Measurements from ENCODE around the gene ANKRD16.
"Not testable (repeated sequence)": the region's sequence is repeated elsewhere in the genome, so short reads cannot be mapped to it uniquely, and the experiment has no call there.

ANKRD16 gene

DNA sequence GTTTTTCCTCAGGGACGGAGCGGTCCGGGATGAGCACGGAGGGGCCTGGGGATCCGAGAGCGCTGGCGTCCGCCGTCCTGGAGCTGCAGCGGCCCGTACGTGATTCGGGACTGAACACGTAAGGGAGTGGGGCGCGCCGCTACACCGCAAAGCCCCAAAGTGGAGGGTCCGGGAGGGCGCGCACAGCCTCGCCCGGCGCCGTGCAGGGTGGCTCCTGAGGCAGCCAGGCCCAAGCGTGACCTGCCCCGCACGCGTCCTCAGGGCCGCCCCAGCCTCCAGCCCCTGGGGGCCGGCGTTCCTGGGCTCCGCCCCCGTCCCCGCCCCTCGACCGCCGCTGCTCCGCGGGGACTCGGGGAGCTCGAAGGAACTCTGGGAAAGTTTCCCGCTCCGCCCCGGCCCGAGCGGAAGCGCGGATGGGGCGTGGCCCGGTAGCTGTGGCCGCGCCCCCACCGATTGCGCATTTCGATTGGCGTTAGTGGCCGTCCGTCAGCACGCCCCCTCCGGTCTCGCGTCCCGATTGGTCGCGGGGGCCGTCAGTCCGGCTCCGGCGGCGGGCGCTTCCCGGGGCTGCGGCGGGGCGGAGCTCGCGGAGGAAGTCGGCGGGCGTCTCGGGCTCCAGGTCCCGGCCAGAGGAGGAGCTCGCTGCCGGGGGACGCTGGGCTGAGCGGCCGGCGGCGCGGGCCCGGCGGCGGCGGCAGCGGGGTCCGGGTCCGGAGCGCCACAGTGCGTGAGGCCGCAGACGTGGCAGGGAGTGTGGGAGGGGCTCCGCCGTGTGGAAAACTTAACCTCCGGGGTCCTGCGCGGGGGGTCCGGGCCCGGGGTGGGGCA, at the start of gene ANKRD16, which contains the start of gene FBH1:
TSS of gene ANKRD16 (minus strand) at position 270 of the 828 bp plus-strand sequence. CDS start 539 bp downstream, outside the sequence.
TSS of gene FBH1 (plus strand) at position 620 of the 828 bp plus-strand sequence. CDS start at position 723, 103 bp downstream.
- DNase-seq (ENCODE audit: low spot score): peak; percentile 98

DNA sequence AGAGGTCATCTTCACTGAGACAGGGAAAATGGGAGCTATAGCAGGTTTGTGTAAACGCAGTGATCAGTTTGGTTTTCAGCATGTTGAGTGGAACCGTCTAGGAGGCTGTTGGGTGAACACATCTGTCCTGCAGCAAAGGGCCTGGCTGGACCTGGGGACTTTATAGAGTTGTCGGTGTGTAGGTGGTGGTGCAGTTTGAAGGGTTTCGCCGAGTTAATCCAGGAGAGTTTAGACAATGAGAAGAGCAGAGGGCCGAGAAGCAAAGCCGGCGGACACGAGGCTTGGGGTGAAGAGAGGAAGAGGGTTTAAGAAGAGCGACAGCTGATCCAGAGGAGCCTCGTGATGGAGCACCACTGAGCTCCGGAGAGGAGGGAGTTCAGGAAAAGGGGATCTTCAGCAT, 48.6 kb upstream of the ANKRD16 start:
- DNase-seq (ENCODE audit: low spot score): no peak

DNA sequence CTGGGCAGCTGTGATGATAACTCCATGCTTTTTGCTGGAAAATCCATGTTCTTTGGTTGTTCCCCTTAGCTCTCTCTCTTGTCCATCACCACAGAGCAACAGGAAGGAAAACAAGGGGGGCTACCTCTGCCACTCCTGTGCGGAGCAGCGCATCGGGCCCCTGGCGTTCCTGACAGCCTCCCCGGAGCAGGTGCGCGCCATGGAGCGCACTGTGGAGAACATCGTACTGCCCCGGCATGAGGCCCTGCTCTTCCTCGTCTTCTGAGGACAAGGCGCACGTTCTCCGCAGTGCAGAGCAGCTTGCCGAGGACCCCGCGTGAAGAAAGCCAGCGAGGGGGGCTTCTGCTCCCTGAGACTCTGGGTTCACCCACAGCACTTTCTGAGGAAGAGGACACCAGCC, 47.3 kb upstream of the ANKRD16 start:
- DNase-seq (ENCODE audit: low spot score): no peak

DNA sequence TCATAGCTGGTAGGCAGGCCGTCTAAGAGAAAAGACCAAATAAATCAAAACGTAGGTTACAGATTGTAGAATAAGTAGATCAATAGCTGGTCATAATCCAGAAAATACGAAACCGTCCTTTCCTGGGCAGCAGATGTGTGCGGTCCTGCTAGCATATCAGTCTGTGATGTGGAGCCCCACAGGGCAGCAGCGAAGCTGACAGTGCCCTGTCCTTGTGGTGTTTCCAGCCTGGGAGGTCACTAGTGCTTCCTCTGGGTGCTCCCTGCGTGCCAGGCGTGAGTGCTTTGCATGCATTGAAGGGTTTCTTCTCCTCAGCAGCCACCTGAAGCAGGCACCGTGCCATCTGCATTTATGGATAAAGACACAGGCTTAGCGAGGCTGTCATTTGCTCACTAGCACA, 45.9 kb upstream of the ANKRD16 start:
- DNase-seq (ENCODE audit: low spot score): no peak

DNA sequence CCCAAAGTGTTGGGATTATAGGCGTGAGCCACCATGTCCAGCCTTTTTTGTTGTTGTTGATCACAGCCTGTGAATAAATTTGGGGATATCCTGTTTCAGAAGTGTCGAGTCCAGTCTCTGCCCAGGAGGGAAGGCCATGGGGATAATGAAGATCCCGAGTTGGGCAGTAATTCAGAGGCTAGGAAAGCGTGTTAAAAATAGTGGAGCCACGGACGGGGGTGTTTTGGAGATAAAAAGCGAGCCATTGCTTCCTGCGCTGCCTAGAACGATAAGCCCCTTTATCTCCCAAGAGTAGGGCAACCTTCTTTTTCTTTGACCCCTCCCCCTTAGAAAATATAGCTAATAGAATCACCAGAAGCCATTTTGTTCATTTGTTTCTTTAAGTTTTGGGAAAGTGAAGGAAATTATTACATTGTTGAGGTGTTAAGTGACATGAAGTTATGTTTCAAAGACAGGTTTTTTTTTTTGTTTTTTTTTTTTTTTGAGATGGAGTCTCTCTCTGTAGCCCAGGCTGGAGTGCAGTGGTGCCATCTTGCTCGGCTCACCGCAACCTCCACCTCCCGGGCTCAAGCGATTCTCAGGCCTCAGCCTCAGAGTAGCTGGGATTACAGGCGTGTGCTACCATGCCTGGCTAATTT, 44.3 kb upstream of the ANKRD16 start:
- no peak for DNase-seq (ENCODE audit: low spot score)

DNA sequence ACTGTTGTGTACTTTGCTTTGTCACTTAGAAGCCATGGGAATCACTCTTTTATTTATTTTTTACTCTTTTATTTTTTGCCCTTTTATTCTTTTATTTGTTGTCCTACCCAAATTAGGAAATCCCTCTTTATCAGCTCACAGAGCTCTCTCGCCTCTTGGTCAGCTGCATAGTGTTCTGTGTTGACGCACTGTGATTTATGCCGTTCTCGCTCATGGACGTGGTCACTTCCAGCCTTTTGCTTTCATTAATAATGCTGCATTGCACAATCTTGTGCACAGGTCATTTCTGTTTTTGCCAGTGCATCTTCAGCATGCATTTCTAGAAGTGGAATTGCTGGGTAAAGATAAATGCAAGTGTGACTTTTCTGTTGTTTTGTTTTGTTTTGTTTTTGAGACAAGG, 42.7 kb upstream of the ANKRD16 start:
- no peak for DNase-seq (ENCODE audit: low spot score)

DNA sequence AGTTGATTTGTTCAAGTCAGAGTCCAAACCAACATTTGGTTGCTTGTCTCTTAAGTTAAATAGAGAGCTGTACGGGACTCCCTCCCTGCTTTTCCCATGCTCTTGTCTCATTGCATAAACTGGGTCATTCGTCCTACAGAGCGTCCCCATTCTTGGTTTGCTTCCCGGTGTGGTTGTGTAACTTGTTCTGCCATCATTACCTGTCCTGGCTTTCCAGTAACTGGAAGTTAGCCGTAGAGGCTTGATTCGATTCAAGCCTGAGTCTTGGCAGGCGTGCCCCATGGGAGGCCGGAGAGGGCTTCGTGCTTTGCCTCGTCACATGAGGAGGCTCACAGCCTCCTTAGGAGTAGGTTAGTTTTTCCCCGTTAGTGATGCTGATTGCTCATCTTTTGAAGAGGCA, 40.6 kb upstream of the ANKRD16 start:
- DNase-seq (ENCODE audit: low spot score): no peak

DNA sequence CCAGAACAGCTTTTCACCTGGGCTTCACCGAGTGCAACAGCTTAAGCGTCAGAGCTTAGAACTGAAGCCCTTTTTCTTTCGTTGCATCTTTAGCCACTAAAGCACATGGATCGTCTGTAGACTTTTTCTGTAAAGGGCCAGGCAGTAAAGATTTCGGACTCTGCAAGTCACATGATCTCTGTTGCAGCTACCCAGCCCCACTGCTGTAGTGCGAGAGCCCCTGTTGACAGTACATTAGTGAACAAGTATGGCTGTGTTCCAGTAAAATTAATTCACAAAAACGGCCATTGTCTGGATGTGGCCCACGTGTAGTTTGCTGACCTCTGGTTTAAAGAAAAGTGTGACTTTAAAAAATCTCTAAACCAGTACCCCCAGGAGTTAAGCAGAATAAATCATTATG, 39.7 kb upstream of the ANKRD16 start:
- no peak for DNase-seq (ENCODE audit: low spot score)

DNA sequence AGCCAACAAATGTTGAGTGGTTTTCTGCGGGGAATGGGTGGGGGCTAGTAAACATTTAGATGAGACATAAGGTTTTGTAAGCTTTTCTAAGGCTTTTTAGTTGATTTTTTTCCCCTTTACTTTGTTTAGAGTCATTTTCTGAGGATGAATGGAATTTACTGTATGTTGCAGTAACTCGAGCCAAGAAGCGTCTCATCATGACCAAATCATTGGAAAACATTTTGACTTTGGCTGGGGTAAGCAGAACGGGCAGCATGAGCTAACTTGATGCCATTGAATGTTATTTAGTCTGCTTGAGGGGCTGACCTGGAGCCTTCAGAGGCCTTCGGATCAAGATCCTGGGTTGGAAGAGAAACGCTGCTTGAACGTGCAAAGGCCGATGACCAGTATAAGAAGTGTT, 37.6 kb upstream of the ANKRD16 start:
- no peak for DNase-seq (ENCODE audit: low spot score)

DNA sequence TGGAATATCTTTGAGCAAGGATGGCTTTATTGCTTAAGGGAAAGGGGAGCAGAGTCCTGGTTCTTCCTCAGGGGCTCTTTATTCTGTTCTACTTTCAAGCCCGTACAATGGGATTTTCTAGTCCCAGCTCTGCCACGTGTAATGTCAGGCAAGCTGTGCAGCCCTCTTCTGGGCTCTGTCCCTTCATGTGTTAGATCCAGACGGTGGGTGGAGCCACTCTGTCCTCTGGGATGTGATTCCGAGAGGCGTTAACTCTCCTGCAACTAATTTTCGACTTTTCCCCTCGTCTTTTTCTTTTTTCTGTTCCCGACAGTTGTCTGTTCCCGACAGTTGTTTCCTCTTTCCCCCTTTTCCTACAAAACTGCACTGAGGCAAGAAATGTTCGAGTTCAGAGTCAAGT, 35.2 kb upstream of the ANKRD16 start:
- no peak for DNase-seq (ENCODE audit: low spot score)

DNA sequence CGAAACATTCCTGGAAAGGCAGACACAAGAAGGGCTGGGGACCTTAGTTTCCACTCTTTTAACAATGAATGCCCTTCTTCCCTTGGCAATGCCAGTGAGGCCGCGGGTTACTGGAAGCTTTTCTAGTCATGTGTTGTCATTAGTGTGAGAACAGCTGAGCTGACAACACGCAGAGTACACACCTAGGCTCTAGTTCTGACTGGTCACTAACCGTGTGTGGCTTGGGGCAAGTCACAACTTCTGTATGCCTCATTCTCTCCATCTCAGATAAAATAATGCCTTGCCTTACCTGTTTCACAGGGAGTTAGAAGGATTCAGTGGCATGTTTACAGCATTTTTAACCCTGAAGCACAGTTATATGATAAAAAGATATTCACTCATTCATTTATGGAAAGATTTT, 32.1 kb upstream of the ANKRD16 start:
- no peak for DNase-seq (ENCODE audit: low spot score)

DNA sequence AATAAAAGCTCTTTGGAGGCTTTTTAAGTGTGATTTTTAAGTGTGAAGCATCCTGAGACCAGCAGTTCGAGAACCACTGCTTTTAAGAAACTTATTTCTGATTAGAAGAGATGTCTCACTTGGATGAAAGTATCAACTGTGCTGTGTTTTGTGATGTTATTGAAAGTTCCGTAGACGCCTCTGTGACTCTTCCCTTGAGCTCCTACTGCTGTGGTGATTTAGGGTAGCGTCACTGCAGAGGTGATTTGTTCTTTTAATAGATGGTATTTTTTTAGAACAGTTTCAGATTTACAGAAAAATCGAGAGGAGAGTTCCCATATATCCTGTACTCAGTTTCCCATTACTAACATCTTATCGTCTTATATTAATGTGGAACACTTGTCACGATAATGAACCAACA, 29.9 kb upstream of the ANKRD16 start:
- no peak for DNase-seq (ENCODE audit: low spot score)

DNA sequence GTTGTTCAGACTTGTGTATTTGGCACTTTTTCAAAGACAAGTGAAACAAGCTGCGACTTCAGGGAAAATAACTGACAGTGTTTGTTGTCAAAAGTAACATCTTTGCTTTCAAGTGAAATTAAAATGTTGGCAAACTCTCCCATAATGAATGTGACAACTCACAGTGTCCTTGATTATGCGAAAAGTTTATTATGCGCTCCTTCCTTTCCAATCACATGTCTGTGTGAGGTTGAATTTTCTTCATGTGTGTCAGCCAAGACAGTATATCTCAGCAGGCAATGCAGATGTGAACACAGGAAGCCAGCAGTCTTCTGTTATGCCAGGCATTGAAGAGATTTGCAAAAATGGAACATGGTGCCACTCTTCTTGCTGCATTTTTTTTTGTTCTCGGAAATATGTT, 29.1 kb upstream of the ANKRD16 start:
- no peak for DNase-seq (ENCODE audit: low spot score)

DNA sequence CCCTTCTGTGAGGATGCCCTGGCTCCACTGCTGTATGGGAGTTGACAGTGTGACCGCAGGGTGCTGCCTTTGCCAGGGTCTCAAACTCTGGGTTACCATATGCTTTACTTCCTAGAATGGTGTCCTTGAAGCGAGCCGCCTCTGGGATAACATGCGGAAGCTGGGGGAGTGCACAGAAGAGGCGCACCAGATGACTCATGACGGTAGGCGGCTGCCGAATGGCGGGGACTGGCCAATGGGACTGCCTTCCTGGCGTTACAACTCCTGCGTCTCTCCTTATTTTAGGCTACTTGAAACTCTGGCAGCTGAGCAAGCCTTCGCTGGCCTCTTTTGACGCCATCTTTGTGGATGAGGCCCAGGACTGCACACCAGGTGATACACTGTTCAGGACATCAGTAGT, 27.6 kb upstream of the ANKRD16 start:
- no peak for DNase-seq (ENCODE audit: low spot score)

DNA sequence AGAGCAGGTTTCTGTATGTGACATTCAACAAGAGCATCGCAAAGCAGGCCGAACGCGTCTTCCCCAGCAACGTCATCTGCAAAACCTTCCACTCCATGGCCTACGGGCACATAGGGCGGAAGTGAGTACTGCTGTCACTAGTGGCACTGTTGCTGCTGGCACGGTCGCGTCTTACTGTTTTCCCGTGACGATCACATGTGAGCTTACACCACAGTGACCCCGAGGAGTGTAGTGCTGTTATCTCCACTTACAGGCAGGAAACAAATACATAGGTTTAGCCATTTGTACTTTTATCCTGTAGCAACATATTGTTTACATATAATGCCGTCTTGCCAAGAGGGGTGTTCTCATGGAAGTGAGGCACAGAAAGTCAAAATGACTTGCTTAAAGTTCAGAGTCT, 25.8 kb upstream of the ANKRD16 start:
- DNase-seq (ENCODE audit: low spot score): no peak

DNA sequence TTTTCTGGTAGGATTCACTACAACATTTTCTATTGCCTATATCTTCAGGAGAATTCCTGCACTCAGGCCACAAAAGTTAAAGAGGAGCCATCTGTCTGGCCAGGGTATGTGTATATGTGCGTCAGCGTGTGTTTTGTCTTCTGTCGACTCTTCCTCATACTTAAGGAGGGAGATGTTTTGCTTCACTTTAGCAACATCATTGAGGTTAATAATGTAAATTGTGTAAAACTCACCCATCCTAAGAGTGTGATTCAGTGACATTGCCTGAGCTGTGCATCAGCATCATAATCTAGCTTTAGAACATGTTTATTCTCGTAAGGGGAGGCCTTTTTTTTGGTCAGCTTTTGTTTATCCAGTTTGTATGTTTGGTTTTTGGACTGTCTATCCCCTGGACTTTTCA, 24.0 kb upstream of the ANKRD16 start:
- DNase-seq (ENCODE audit: low spot score): no peak

DNA sequence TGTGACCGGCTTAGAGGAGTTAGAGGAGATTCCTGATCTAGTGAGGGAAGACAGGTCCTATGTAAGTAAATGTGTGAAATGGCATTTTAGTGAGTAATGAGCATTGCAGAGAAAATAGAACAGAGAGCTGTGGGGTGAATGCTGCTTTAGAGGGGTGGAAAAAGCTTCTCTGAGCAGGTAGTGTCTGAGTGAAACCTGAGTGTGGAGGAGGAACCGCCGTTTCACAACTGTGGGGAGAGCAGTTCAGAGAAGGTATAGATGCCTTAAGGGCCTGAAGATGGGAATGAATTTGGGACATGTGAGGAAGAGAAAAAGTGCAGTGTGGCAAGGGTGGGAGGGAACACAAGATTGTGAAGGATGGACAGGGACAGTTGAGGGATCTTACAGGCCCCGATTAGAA, 22.0 kb upstream of the ANKRD16 start:
- DNase-seq (ENCODE audit: low spot score): no peak

DNA sequence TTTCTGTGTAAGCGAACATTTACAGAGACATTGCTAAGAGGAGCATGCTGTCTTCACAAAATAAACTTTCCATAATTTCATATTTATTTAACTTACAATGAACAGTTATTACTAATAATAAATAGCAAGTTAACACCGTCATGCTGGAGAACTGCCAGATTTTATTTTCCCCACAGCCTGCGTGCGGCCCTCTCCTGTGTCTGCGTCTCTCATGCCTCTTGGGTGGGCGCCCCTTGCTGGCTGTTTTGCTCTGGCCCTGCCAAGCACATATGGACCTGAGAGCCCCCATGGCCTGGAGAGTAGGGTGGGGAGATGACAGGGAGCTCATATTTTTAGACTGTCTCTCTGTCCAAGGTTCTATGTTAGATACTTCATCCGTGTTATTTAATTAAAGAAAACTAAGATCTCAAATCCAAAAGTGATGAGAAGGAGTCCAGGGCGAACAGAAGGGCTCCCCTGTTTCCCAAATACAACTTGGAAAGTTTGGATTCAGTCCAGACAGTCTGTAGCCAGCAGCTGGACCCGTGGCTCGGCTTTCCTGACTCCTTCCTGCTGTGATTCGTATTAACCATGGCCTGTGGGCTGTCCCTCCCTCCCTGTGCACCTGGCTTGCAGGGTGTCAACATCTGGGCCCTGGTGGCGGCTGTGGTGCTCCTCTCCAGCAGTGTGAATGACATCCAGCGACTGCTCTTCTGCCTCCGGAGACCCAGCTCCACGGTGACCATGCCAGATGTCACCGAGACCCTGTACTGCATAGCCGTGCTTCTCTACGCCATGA, 20.8 kb upstream of the ANKRD16 start:
- no peak for DNase-seq (ENCODE audit: low spot score)

DNA sequence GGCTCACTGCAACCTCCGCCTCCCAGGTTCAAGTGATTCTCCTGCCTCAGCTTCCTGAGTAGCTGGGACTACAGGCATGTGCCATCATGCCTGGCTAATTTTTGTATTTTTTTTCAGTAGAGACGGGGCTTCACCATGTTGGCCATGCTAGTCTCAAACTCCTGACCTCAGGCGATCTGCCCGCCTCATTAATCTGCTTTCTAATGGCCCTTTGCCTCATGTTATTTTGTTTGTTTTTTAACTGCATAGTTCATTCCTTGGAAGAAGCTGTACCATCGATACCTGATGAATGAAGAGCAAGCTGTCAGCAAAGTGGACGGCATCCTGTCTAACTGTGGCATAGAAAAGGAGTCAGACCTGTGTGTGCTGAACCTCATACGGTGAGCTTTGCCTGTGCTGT, 19.0 kb upstream of the ANKRD16 start:
- not testable (repeated sequence) for DNase-seq (ENCODE audit: low spot score)

DNA sequence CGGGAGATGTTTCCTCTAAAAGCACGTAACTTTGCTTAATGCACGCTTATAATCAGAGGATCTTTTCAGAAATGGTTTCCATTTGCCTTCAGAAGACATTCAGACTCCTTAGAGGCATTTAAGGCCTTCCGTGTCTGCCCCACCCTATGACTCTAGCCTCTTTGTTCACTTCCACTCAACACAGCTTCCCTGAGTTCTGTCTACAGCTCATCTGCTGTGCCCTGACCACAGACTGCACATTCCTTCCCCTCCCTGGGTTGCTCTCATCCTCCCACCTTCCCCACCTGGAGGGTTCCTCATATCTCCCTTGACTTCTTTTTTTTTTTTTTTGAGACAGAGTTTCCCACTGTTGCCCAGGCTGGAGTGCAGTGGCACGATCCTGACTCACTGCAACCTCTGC, 17.0 kb upstream of the ANKRD16 start:
- DNase-seq (ENCODE audit: low spot score): no peak

DNA sequence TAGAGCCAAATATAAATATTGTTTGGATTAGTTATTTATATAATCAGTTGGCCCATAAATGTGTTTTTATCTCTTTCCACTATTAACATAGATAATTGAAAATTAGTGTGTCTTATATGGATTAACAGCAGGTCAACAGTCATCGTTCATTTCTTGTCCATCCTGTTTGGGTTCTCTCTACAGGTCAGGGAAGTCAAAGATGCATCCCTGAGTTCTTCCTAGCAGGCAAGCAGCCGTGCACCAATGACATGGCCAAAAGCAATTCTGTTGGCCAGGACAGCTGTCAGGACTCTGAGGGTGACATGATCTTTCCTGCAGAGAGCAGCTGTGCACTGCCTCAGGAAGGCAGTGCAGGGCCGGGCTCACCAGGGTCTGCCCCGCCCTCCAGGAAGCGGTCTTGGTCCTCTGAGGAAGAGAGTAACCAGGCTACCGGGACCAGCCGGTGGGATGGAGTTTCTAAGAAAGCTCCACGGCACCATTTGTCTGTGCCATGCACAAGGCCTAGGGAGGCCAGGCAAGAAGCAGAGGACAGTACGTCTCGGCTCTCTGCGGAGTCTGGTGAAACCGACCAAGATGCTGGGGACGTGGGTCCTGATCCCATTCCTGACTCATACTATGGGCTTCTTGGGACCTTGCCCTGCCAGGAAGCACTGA, 16.3 kb upstream of the ANKRD16 start:
- no peak for DNase-seq (ENCODE audit: low spot score)

DNA sequence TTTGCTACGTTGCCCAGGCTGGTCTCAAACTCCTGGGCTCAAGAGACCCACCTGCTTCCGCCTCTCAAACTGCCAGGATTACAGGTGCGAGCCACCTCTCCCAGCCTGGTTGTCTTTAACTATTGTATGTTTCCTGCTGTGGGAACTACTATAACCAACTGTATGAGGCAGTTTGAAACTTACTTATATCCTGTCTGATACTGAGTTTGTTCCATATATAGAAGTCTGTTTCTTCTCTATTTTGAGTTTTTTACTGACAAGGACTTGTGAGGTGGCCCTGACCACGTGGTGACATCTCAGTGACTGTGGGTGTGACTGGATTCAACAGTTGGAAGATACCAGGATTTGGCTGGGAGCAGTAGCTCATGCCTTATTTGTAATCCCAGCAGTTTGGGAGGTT, 14.5 kb upstream of the ANKRD16 start:
- DNase-seq (ENCODE audit: low spot score): peak; percentile 32
